Smooth muscle cell (in vitro differentiated cells): ENCODE data around the gene USP24. TPM values are rescaled to one million over a fixed set of nuclear protein-coding genes. Genes with fewer than 3 reads are reported as not detected.
A peak's percentile ranks its signal among the peaks of the same experiment; 100 is the strongest.
"Not testable (repeated sequence)": the region's sequence is repeated elsewhere in the genome, so short reads cannot be mapped to it uniquely, and the experiment has no call there.

Source experiments
- DNase-seq: peaks from one replicate; lab custom pipeline; 2025; ENCODE audit not compliant: unreplicated experiment; lab: John Stamatoyannopoulos, UW
- H2AFZ ChIP-seq: fragments of 200-600 bp; sonication (generic); 2 replicates; pipeline ENCODE4 v1.6.0; 2016; ENCODE audit warnings: antibody characterized with exemption, low read depth, mild to moderate bottlenecking
- H3F3A ChIP-seq: fragments of 200-600 bp; sonication (generic); 2 replicates; pipeline ENCODE4 v1.6.0; 2017; ENCODE audit warnings: antibody characterized with exemption, low read depth
- H3K27ac ChIP-seq: fragments of 200-600 bp; sonication (generic); 2 replicates; pipeline ENCODE4 v1.5.1; 2016; ENCODE audit warnings: low read depth, mild to moderate bottlenecking
- H3K27me3 ChIP-seq: fragments of 200-600 bp; sonication (generic); 2 replicates; pipeline ENCODE4 v1.6.1; 2016; ENCODE audit warnings: low read depth, mild to moderate bottlenecking
- H3K36me3 ChIP-seq: fragments of 200-600 bp; sonication (generic); 2 replicates; pipeline ENCODE4 v1.5.1; 2016; ENCODE audit warnings: low read depth
- H3K4me1 ChIP-seq: fragments of 200-600 bp; sonication (generic); 2 replicates; pipeline ENCODE4 v1.5.1; 2016; ENCODE audit warnings: low read depth
- H3K4me2 ChIP-seq: fragments of 200-600 bp; sonication (generic); 2 replicates; pipeline ENCODE4 v1.6.0; 2016; ENCODE audit warnings: mild to moderate bottlenecking
- H3K4me3 ChIP-seq: fragments of 200-600 bp; sonication (generic); 2 replicates; pipeline ENCODE4 v1.5.1; 2016; ENCODE audit warnings: mild to moderate bottlenecking
- H3K79me2 ChIP-seq: fragments of 200-600 bp; sonication (generic); 2 replicates; pipeline ENCODE4 v1.6.0; 2016; ENCODE audit warnings: low read depth, mild to moderate bottlenecking
- H3K9ac ChIP-seq: fragments of 200-600 bp; sonication (generic); 2 replicates; pipeline ENCODE4 v1.6.0; 2016; ENCODE audit warnings: low read depth
- H3K9me3 ChIP-seq: fragments of 200-600 bp; sonication (generic); replicated peaks from 2 replicates; pipeline ENCODE4 v1.5.1; 2016; ENCODE audit warnings: low read depth
- H4K20me1 ChIP-seq: fragments of 200-600 bp; sonication (generic); 2 replicates; pipeline ENCODE4 v1.6.0; 2016; ENCODE audit warnings: low read depth
- CTCF ChIP-seq: fragments of 200-600 bp; sonication (generic); IDR thresholded peaks from 2 replicates; pipeline ENCODE4 v1.5.1; 2017; ENCODE audit warnings: borderline replicate concordance, mild to moderate bottlenecking, antibody characterized with exemption; ENCODE audit not compliant: insufficient read depth, poor library complexity, severe bottlenecking
- WGBS: methylation state at CpG from one replicate; pipeline ENCODE4 v1.1.7; 2016; ENCODE audit warnings: low lambda C conversion rate; 5-methylcytosine and 5-hydroxymethylcytosine counted together
- polyA plus RNA-seq: library from polyadenylated mRNA; unstranded; fragments of >200 nt; fragmentation: Nextera tagmentation; extraction: Ambion mirVana; gene quantifications from 2 replicates; pipeline ENCODE4 v1.2.1, GENCODE V29; 2016
- total RNA-seq: library from RNA; depleted of rRNA; stranded (reverse); fragments of >200 nt; gene quantifications from 2 replicates; pipeline ENCODE4 v1.2.3, GENCODE V29; 2014

The USP24 gene
- total and polyA plus RNA-seq, 2 experiments from 2014 or later: 3.6 to 25.9 TPM

GRCh38 chr1:55124470-55124869, 90.7 kb downstream of the USP24 start:
- H3K27ac ChIP-seq: peak overlapping the region; percentile 43
- no peaks in the 10 kb centered on the region for H4K20me1 ChIP-seq
- H3K27me3 ChIP-seq: no peaks in the 10 kb centered on the region
- no peaks in the 10 kb centered on the region for H3K9me3 ChIP-seq
- TF ChIP-seq CTCF: no peak
- H3K79me2 ChIP-seq: no peaks in the 10 kb centered on the region
- no peak overlapping the region for H2AFZ ChIP-seq
- H3K4me2 ChIP-seq: no peak overlapping the region
- DNase-seq: no peak
- no peak overlapping the region for H3K9ac ChIP-seq
- no peaks in the 10 kb centered on the region for H3K4me1 ChIP-seq
- no peak overlapping the region for H3K4me3 ChIP-seq
- H3F3A ChIP-seq: no peaks in the 10 kb centered on the region
- WGBS: 88% methylated on average over 5 of the region's 5 CpGs
- H3K36me3 ChIP-seq: peaks cover 33% of the 10 kb centered on the region

GRCh38 chr1:55120538-55120937, 94.6 kb downstream of the USP24 start:
- no peaks in the 10 kb centered on the region for H3K27me3 ChIP-seq
- WGBS: 96% methylated on average over 5 of the region's 5 CpGs
- H3K9ac ChIP-seq: no peak overlapping the region
- peaks cover 41% of the 10 kb centered on the region for H3K36me3 ChIP-seq
- no peak for DNase-seq
- H3K4me1 ChIP-seq: no peaks in the 10 kb centered on the region
- H3K9me3 ChIP-seq: peaks cover 2% of the 10 kb centered on the region
- no peak overlapping the region for H3K4me3 ChIP-seq
- no peaks in the 10 kb centered on the region for H3F3A ChIP-seq
- no peak overlapping the region for H3K27ac ChIP-seq
- no peak for TF ChIP-seq CTCF
- no peaks in the 10 kb centered on the region for H4K20me1 ChIP-seq
- no peaks in the 10 kb centered on the region for H3K79me2 ChIP-seq
- no peak overlapping the region for H2AFZ ChIP-seq
- H3K4me2 ChIP-seq: no peak overlapping the region

GRCh38 chr1:55118651-55119329, 96.4 kb downstream of the USP24 start:
- no peaks in the 10 kb centered on the region for H3K79me2 ChIP-seq
- H4K20me1 ChIP-seq: no peaks in the 10 kb centered on the region
- WGBS: 96% methylated on average over 5 of the region's 5 CpGs
- no peak overlapping the region for H3K4me3 ChIP-seq
- no peak for DNase-seq
- no peak overlapping the region for H3K4me2 ChIP-seq
- no peaks in the 10 kb centered on the region for H3K27me3 ChIP-seq
- H3F3A ChIP-seq: no peaks in the 10 kb centered on the region
- no peaks in the 10 kb centered on the region for H3K4me1 ChIP-seq
- H2AFZ ChIP-seq: no peak overlapping the region
- no peak overlapping the region for H3K9ac ChIP-seq
- H3K9me3 ChIP-seq: peaks cover 2% of the 10 kb centered on the region
- H3K27ac ChIP-seq: no peak overlapping the region
- H3K36me3 ChIP-seq: peaks cover 43% of the 10 kb centered on the region
- TF ChIP-seq CTCF: no peak

GRCh38 chr1:55117941-55118340, 97.2 kb downstream of the USP24 start:
- H3F3A ChIP-seq: no peaks in the 10 kb centered on the region
- no peak overlapping the region for H3K4me2 ChIP-seq
- no peak overlapping the region for H3K27ac ChIP-seq
- no peaks in the 10 kb centered on the region for H4K20me1 ChIP-seq
- H3K9ac ChIP-seq: no peak overlapping the region
- no peak for TF ChIP-seq CTCF
- H2AFZ ChIP-seq: no peak overlapping the region
- H3K4me3 ChIP-seq: no peak overlapping the region
- no peaks in the 10 kb centered on the region for H3K4me1 ChIP-seq
- H3K36me3 ChIP-seq: peaks cover 43% of the 10 kb centered on the region
- no peaks in the 10 kb centered on the region for H3K27me3 ChIP-seq
- no peaks in the 10 kb centered on the region for H3K79me2 ChIP-seq
- H3K9me3 ChIP-seq: peaks cover 2% of the 10 kb centered on the region
- DNase-seq: no peak

GRCh38 chr1:55109005-55109404, 106.2 kb downstream of the USP24 start:
- 97% methylated on average over 14 of the region's 14 CpGs for WGBS
- H3K4me3 ChIP-seq, H4K20me1 ChIP-seq, H3K9ac ChIP-seq, H3K4me2 ChIP-seq, H3K27ac ChIP-seq, H3K9me3 ChIP-seq, H3K4me1 ChIP-seq, H3K27me3 ChIP-seq, H2AFZ ChIP-seq, H3F3A ChIP-seq, DNase-seq, H3K79me2 ChIP-seq: not testable (repeated sequence)
- peaks cover 45% of the 10 kb centered on the region for H3K36me3 ChIP-seq
